IMR-90 (cell line): Measurements from ENCODE around the gene TUBGCP3. TPM values are rescaled to one million over a fixed set of nuclear protein-coding genes. Genes with fewer than 3 reads are reported as not detected.

Experiments used
- ATAC-seq: fragments of 200-7000 bp; cut with Tn5 transposase; 2 replicates; pipeline ENCODE4 v1.9.1; 2020; ENCODE audit warnings: low read depth, mild to moderate bottlenecking, moderate library complexity
- BruUV-seq: library from RNA; stranded (reverse); fragments of 400-500 nt; replicated peaks from 2 replicates; lab custom pipeline; 2021; lab: Mats Ljungman, UMichigan
- CTCF ChIA-PET: fragments of 300-600 bp; formaldehyde crosslinking; extraction: SDS; loops from one replicate; lab custom pipeline; 2021; ENCODE audit warnings: antibody characterized with exemption; lab: Yijun Ruan, JAX
- POLR2A ChIA-PET: fragments of 300-600 bp; sonication (Branson Sonifier 250); formaldehyde crosslinking; loops from one replicate; lab custom pipeline; 2022; ENCODE audit warnings: antibody characterized with exemption; ENCODE audit not compliant: unreplicated experiment; lab: Charles Lee
- DNase-seq: peaks from one replicate; pipeline ENCODE4 v3.0.0; 2013
- H2AFZ ChIP-seq: replicated peaks from 2 replicates; pipeline ENCODE3; 2013; ENCODE audit warnings: low read length, mild to moderate bottlenecking; ENCODE audit not compliant: poor library complexity
- H2AK5ac ChIP-seq: 2 replicates; pipeline ENCODE4 v1.6.1; 2013; ENCODE audit warnings: low read depth, low read length, inconsistent platforms
- H2AK9ac ChIP-seq: replicated peaks from 2 replicates; pipeline ENCODE3; 2013; ENCODE audit warnings: mild to moderate bottlenecking, low read depth, low read length, moderate library complexity; ENCODE audit not compliant: poor library complexity
- H2BK120ac ChIP-seq: 2 replicates; pipeline ENCODE4 v1.6.1; 2013; ENCODE audit warnings: low read depth, low read length, inconsistent platforms
- H2BK15ac ChIP-seq: 3 replicates; pipeline ENCODE4 v1.6.1; 2013; ENCODE audit warnings: low read depth, low read length, inconsistent platforms
- H2BK20ac ChIP-seq: 2 replicates; pipeline ENCODE4 v1.6.1; 2013; ENCODE audit warnings: low read depth, mild to moderate bottlenecking, inconsistent platforms, low read length, moderate library complexity
- H2BK5ac ChIP-seq: 2 replicates; pipeline ENCODE4 v1.6.1; 2013; ENCODE audit warnings: mild to moderate bottlenecking, low read depth, low read length, inconsistent platforms; ENCODE audit not compliant: poor library complexity, severe bottlenecking
- H3K14ac ChIP-seq: replicated peaks from 2 replicates; pipeline ENCODE4 v1.6.1; 2013; ENCODE audit warnings: low read depth, low read length, inconsistent platforms
- H3K18ac ChIP-seq: 2 replicates; pipeline ENCODE4 v1.6.1; 2013; ENCODE audit warnings: low read depth, low read length, control low read depth
- H3K23ac ChIP-seq: 2 replicates; pipeline ENCODE4 v1.6.1; 2013; ENCODE audit warnings: low read depth, low read length, inconsistent platforms
- H3K27ac ChIP-seq: 2 replicates; pipeline ENCODE4 v1.5.1; 2013; ENCODE audit warnings: mild to moderate bottlenecking, control low read depth, low read length; ENCODE audit not compliant: insufficient read depth
- H3K27me3 ChIP-seq: 2 replicates; pipeline ENCODE4 v1.6.1; 2013; ENCODE audit warnings: low read length; ENCODE audit not compliant: control insufficient read depth, insufficient read depth
- H3K36me3 ChIP-seq: 2 replicates; pipeline ENCODE4 v1.6.1; 2013; ENCODE audit warnings: low read length, mixed read lengths; ENCODE audit not compliant: control insufficient read depth, insufficient read depth
- H3K4ac ChIP-seq: 2 replicates; pipeline ENCODE4 v1.6.1; 2013; ENCODE audit warnings: low read depth, low read length, inconsistent platforms
- H3K4me1 ChIP-seq: 2 replicates; pipeline ENCODE4 v1.6.1; 2013; ENCODE audit warnings: low read length, mixed read lengths; ENCODE audit not compliant: control insufficient read depth, insufficient read depth
- H3K4me2 ChIP-seq: 2 replicates; pipeline ENCODE4 v1.6.1; 2013; ENCODE audit warnings: low read depth, mild to moderate bottlenecking, control low read depth, low read length, moderate library complexity
- H3K4me3 ChIP-seq: 2 replicates; pipeline ENCODE4 v1.5.1; 2013; ENCODE audit warnings: low read depth, mild to moderate bottlenecking, control low read depth, low read length, moderate library complexity; ENCODE audit not compliant: insufficient read depth
- H3K56ac ChIP-seq: 2 replicates; pipeline ENCODE4 v1.6.1; 2013; ENCODE audit warnings: low read length, inconsistent platforms; ENCODE audit not compliant: insufficient read depth; ENCODE audit errors: extremely low read depth
- H3K79me1 ChIP-seq, 2 experiments: 2 replicates each; pipeline ENCODE4 v1.6.1; 2013; ENCODE audit warnings: low read length in 2 of 2, inconsistent platforms in 1 of 2, low read depth in 1 of 2
- H3K9ac ChIP-seq: 2 replicates; pipeline ENCODE4 v1.6.1; 2013; ENCODE audit warnings: low read depth, low read length, control low read depth
- H3K9me1 ChIP-seq: 2 replicates; pipeline ENCODE4 v1.6.1; 2013; ENCODE audit warnings: low read length, inconsistent platforms; ENCODE audit not compliant: insufficient read depth
- H3K9me3 ChIP-seq: 2 replicates; pipeline ENCODE4 v1.6.1; 2013; ENCODE audit warnings: low read length; ENCODE audit not compliant: control insufficient read depth, insufficient read depth
- H4K20me1 ChIP-seq: 2 replicates; pipeline ENCODE4 v1.6.1; 2013; ENCODE audit warnings: low read length, inconsistent platforms; ENCODE audit not compliant: insufficient read depth
- H4K5ac ChIP-seq: 2 replicates; pipeline ENCODE4 v1.6.1; 2013; ENCODE audit warnings: mild to moderate bottlenecking, low read depth, low read length, control low read depth
- H4K8ac ChIP-seq, 2 experiments: 2 replicates each; pipeline ENCODE4 v1.6.1; 2013; ENCODE audit warnings: low read depth in 2 of 2, low read length in 2 of 2, control low read depth in 1 of 2, inconsistent platforms in 1 of 2
- H4K91ac ChIP-seq: 2 replicates; pipeline ENCODE4 v1.6.1; 2013; ENCODE audit warnings: low read depth, low read length, inconsistent platforms; ENCODE audit not compliant: insufficient read depth
- RCOR1 ChIP-seq: IDR thresholded peaks from 2 replicates; pipeline ENCODE4 v1.6.1; 2012; ENCODE audit warnings: mild to moderate bottlenecking, low read length, improper control_type of control experiment; ENCODE audit not compliant: insufficient replicate concordance
- RFX5 ChIP-seq: IDR thresholded peaks from 2 replicates; pipeline ENCODE4 v1.8.0; 2012; ENCODE audit warnings: low read depth, mild to moderate bottlenecking, low read length, moderate library complexity
- whole genome bisulfite sequencing, 2 experiments: methylation state at CpG; one replicate each; pipeline versions ENCODE4 v1.1.5 to v1.1.7; 2013; ENCODE audit warnings: missing lambda C conversion rate in 2 of 2; ENCODE audit not compliant: insufficient read length in 1 of 2; ENCODE audit errors: extremely low coverage in 2 of 2; 5-methylcytosine and 5-hydroxymethylcytosine counted together
- dilution Hi-C: fragments of 300-500 bp; cut with HindIII; formaldehyde crosslinking; loops from one replicate; pipeline ENCODE4 v1.14.3; 2018; ENCODE audit warnings: low sequenced_read_pairs; ENCODE audit not compliant: unreplicated experiment
- in situ Hi-C: fragments of 300-500 bp; cut with MboI; formaldehyde crosslinking; loops from 3 replicates; pipeline ENCODE4 v1.14.3; 2019; ENCODE audit warnings: low sequenced_read_pairs, inconsistent platforms, mixed read lengths
- intact Hi-C: fragments of 100-400 bp; cut with micrococcal nuclease; formaldehyde crosslinking; loops from 2 replicates; pipeline ENCODE4 v1.10.0; 2022
- polyA plus RNA-seq, 3 experiments: library from polyadenylated mRNA; depleted of rRNA; stranded (reverse); fragments of >200 nt; gene quantifications; 2 replicates each; pipeline ENCODE4 v1.2.3, GENCODE V29; 2012; ENCODE audit warnings: low replicate concordance in 1 of 3
- total RNA-seq: library from RNA; depleted of rRNA; stranded (reverse); fragments of >200 nt; gene quantifications from 2 replicates; pipeline ENCODE4 v1.2.3, GENCODE V29; 2012

Gene TUBGCP3
- total and polyA plus RNA-seq, 2 of the 4 experiments (the other 2 are of a cell fraction): 16.0 to 17.8 TPM

DNA sequence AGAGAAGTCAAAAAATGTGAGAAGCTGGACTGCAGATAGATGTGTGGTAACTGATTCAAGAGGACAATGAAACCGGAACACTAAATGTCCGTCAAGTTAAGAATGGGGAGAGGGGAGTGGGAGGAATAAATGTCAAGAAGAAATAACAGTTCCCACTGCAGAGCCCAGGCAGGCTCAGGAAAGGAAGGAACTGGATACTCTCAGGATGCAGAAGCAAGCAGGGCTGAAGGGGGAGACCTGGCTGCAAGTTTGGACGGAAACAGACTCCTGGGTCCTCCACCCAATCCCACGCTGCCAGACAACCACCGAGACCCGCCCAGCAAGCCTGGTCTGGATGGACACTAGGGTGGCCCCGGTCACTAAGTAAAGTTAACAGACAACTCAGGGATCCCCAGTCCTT, 18.1 kb downstream of the TUBGCP3 start:
- no peak overlapping the region for H3K27ac ChIP-seq
- TF ChIP-seq RFX5: no peak
- TF ChIP-seq RCOR1: no peak
- H3K9me1 ChIP-seq: peaks cover 13% of the 10 kb centered on the region
- H2BK5ac ChIP-seq: no peak overlapping the region
- H3K4me2 ChIP-seq: no peak overlapping the region
- no peak overlapping the region for H4K91ac ChIP-seq
- H2AK5ac ChIP-seq: 0 out of 2 replicates have a peak overlapping the region, but pooled peaks have one; percentile 9
- H3K27me3 ChIP-seq: no peaks in the 10 kb centered on the region
- no peak overlapping the region for H2BK120ac ChIP-seq
- WGBS, 2 experiments: 80% methylated on average over 1 of the region's 7 CpGs; no CpG with 5 or more reads in 1 of the 2 experiments
- H3K18ac ChIP-seq: no peak overlapping the region
- no peak overlapping the region for H3K4me3 ChIP-seq
- H2AK9ac ChIP-seq: no peak overlapping the region
- H4K20me1 ChIP-seq: peaks cover 38% of the 10 kb centered on the region
- intact Hi-C loops (no loop called here), in situ Hi-C loops (no loop called here), dilution Hi-C loops (no loop called here)
- ATAC-seq (no peak), DNase-seq (no peak)
- H3K23ac ChIP-seq: no peak overlapping the region
- peaks cover 16% of the 10 kb centered on the region for H3K4me1 ChIP-seq
- no peak overlapping the region for H3K14ac ChIP-seq
- peaks cover 57 to 85% of the 10 kb centered on the region in 2 experiments for H3K79me1 ChIP-seq
- ChIA-PET CTCF (no interaction called here), POLR2A (no interaction called here)
- no TSS peak for BruUV-seq
- no peak overlapping the region for H2BK20ac ChIP-seq
- no peak overlapping the region for H3K9ac ChIP-seq
- no peak overlapping the region for H3K4ac ChIP-seq
- no peak overlapping the region for H3K56ac ChIP-seq
- H4K8ac ChIP-seq: no peak overlapping the region
- H2AFZ ChIP-seq: no peak overlapping the region
- no peaks in the 10 kb centered on the region for H3K9me3 ChIP-seq
- no peak overlapping the region for H2BK15ac ChIP-seq
- H3K36me3 ChIP-seq: peaks cover 7% of the 10 kb centered on the region
- H4K5ac ChIP-seq: no peak overlapping the region
